HCT116 (cell line): ENCODE results near the gene RASGEF1B. TPM values are rescaled to one million over a fixed set of nuclear protein-coding genes. Genes with fewer than 3 reads are reported as not detected.

ENCODE experiments used
- ATAC-seq: fragments of 200-7000 bp; cut with Tn5 transposase; 2 replicates; pipeline ENCODE4 v1.9.1; 2020; ENCODE audit warnings: mild to moderate bottlenecking, moderate library complexity
- BruUV-seq: library from RNA; stranded (reverse); fragments of 400-500 nt; replicated peaks from 2 replicates; lab custom pipeline; 2021; lab: Mats Ljungman, UMichigan
- CTCF ChIA-PET: fragments of 300-600 bp; sonication (Branson Sonifier 250); formaldehyde crosslinking; loops from one replicate; lab custom pipeline; 2021; ENCODE audit warnings: antibody characterized with exemption; lab: Charles Lee
- POLR2A ChIA-PET: fragments of 300-600, 350-600 bp; sonication (Branson Sonifier 250); formaldehyde crosslinking; loops from one replicate; lab custom pipeline; 2021; ENCODE audit warnings: antibody characterized with exemption; lab: Charles Lee
- RAD21 ChIA-PET, 2 experiments: fragments of 300-600 bp; sonication (Branson Sonifier 250); formaldehyde crosslinking; loops; one replicate each; lab custom pipeline; 2023; ENCODE audit warnings: low total read pairs in 2 of 2; ENCODE audit not compliant: uncharacterized antibody in 2 of 2, unreplicated experiment in 2 of 2, low non-redundant PET in 1 of 2; lab: Charles Lee
- DNase-seq: peaks from one replicate; pipeline ENCODE4 v3.0.0-alpha.2; 2010; ENCODE audit warnings: low read depth, low spot score
- H2AFZ ChIP-seq: fragments of 200-600 bp; shearing (Covaris generic), sonication (generic); 2 replicates; pipeline ENCODE4 v1.6.1; 2017; ENCODE audit warnings: low read depth, mixed run types, mixed read lengths, antibody characterized with exemption, low read length; ENCODE audit not compliant: poor library complexity, severe bottlenecking
- H3K27ac ChIP-seq: 2 replicates; pipeline ENCODE4 v1.5.1; 2012; ENCODE audit warnings: low read depth, low read length
- H3K27me3 ChIP-seq: fragments of 200-600 bp; sonication (generic); 2 replicates; pipeline ENCODE4 v1.6.1; 2016; ENCODE audit warnings: mixed run types, low read length, mixed read lengths; ENCODE audit not compliant: insufficient read depth
- H3K36me3 ChIP-seq, 2 experiments: fragments of 200-500 bp in 1 of 2; fragments of 200-600 bp in 1 of 2; sonication (Bioruptor generic) in 1 of 2; sonication (generic) in 1 of 2; 2 replicates each; pipeline versions ENCODE4 v1.5.1 to v1.6.1; 2014 to 2016; ENCODE audit warnings: low read length in 2 of 2, inconsistent platforms in 1 of 2, mixed read lengths in 1 of 2, mixed run types in 1 of 2; ENCODE audit not compliant: insufficient read depth in 2 of 2, control insufficient read depth in 1 of 2
- H3K4me1 ChIP-seq, 2 experiments: fragments of 200-600 bp in 1 of 2; sonication (generic) in 1 of 2; 2 replicates each; pipeline versions ENCODE4 v1.5.1 to v1.6.1; 2012 to 2017; ENCODE audit warnings: low read length in 2 of 2, inconsistent platforms in 1 of 2, mild to moderate bottlenecking in 1 of 2, mixed read lengths in 1 of 2, mixed run types in 1 of 2, moderate library complexity in 1 of 2; ENCODE audit not compliant: insufficient read depth in 2 of 2, control insufficient read depth in 1 of 2
- H3K4me2 ChIP-seq: fragments of 200-600 bp; sonication (generic); 2 replicates; pipeline ENCODE4 v1.6.1; 2017; ENCODE audit warnings: mixed run types, low read length, mixed read lengths
- H3K4me3 ChIP-seq, 2 experiments: fragments of 200-600 bp in 1 of 2; sonication (generic) in 1 of 2; replicated peaks in 1 of 2; 2 replicates each; pipeline ENCODE4 v1.5.1; 2011 to 2016; ENCODE audit warnings: low read length in 2 of 2, control low read depth in 1 of 2, low read depth in 1 of 2, mild to moderate bottlenecking in 1 of 2, mixed read lengths in 1 of 2, mixed run types in 1 of 2
- H3K79me2 ChIP-seq: fragments of 200-600 bp; sonication (generic); 2 replicates; pipeline ENCODE4 v1.6.1; 2017; ENCODE audit warnings: mild to moderate bottlenecking, mixed run types, low read length, moderate library complexity, mixed read lengths; ENCODE audit not compliant: insufficient read depth
- H3K9ac ChIP-seq: fragments of 200-600 bp; sonication (generic); 2 replicates; pipeline ENCODE4 v1.6.1; 2016; ENCODE audit warnings: low read length, mixed read lengths
- H3K9me2 ChIP-seq: fragments of 200-600 bp; sonication (generic), shearing (Covaris generic); 2 replicates; pipeline ENCODE4 v1.6.1; 2017; ENCODE audit warnings: mixed run types, mild to moderate bottlenecking, moderate library complexity; ENCODE audit not compliant: insufficient read depth
- H3K9me3 ChIP-seq, 2 experiments: fragments of 200-500 bp in 1 of 2; fragments of 200-600 bp in 1 of 2; sonication (Bioruptor generic) in 1 of 2; sonication (generic) in 1 of 2; 2 replicates each; pipeline ENCODE4 v1.6.1; 2014 to 2017; ENCODE audit warnings: low read length in 2 of 2, mixed read lengths in 2 of 2, inconsistent platforms in 1 of 2, low read depth in 1 of 2, mild to moderate bottlenecking in 1 of 2, mixed run types in 1 of 2, moderate library complexity in 1 of 2; ENCODE audit not compliant: control insufficient read depth in 1 of 2, insufficient read depth in 1 of 2
- H4K20me1 ChIP-seq: fragments of 200-600 bp; sonication (generic), shearing (Covaris generic); 2 replicates; pipeline ENCODE4 v1.6.1; 2017; ENCODE audit warnings: mixed run types, mild to moderate bottlenecking, moderate library complexity; ENCODE audit not compliant: insufficient read depth
- EZH2phosphoT487 ChIP-seq: fragments of 200-600 bp; IDR thresholded peaks from 2 replicates; pipeline ENCODE4 v1.6.1; 2018; ENCODE audit warnings: antibody characterized with exemption, borderline replicate concordance
- POLR2A ChIP-seq: IDR thresholded peaks from 2 replicates; pipeline ENCODE4 v1.7.0; 2011; ENCODE audit warnings: borderline replicate concordance; ENCODE audit not compliant: insufficient read depth, insufficient read length; ENCODE audit errors: extremely low read depth
- RAD21 ChIP-seq: IDR thresholded peaks from 2 replicates; pipeline ENCODE4 v1.6.1; 2012; ENCODE audit warnings: low read depth, mild to moderate bottlenecking
- REST ChIP-seq: IDR thresholded peaks from 2 replicates; pipeline ENCODE4 v1.6.1; 2012; ENCODE audit warnings: low read depth
- SP1 ChIP-seq: IDR thresholded peaks from 2 replicates; pipeline ENCODE4 v1.6.1; 2012; ENCODE audit warnings: low read depth
- SRF ChIP-seq: IDR thresholded peaks from 2 replicates; pipeline ENCODE4 v1.6.1; 2012; ENCODE audit warnings: low read depth
- ZBTB33 ChIP-seq: IDR thresholded peaks from 2 replicates; pipeline ENCODE4 v1.6.1; 2011; ENCODE audit warnings: mild to moderate bottlenecking, low read length, moderate library complexity; ENCODE audit not compliant: insufficient replicate concordance; ENCODE audit errors: extremely low read depth
- ZFX ChIP-seq: fragments of 450-650 bp; IDR thresholded peaks from 2 replicates; pipeline ENCODE4 v1.6.1; 2017
- ZNF274 ChIP-seq: fragments of 200-500 bp; sonication (Bioruptor generic); IDR thresholded peaks from 2 replicates; pipeline ENCODE4 v1.6.1; 2014; ENCODE audit warnings: mild to moderate bottlenecking, low read depth, low read length, inconsistent platforms
- intact Hi-C: fragments of 100-400 bp; cut with micrococcal nuclease; formaldehyde crosslinking; loops from 2 replicates; pipeline ENCODE4 v1.10.0; 2022
- total RNA-seq: library from RNA; stranded (reverse); gene quantifications from one replicate; pipeline ENCODE4 v1.2.1, GENCODE V29; 2021; ENCODE audit not compliant: unreplicated experiment

The RASGEF1B gene
- total RNA-seq, 1 experiment from 2014 or later: 0.25 TPM

GRCh38 chr4:81516241-81516640 lies 44.5 kb upstream of the RASGEF1B start:
- H3K4me3 ChIP-seq: no peak overlapping the region
- intact Hi-C loops: no loop called here
- ChIA-PET CTCF (no interaction called here), POLR2A (no interaction called here), RAD21 (no interaction called here)
- H2AFZ ChIP-seq: no peak overlapping the region
- no peak overlapping the region for H3K27ac ChIP-seq
- H3K4me2 ChIP-seq: no peak overlapping the region
- DNase-seq: no peak
- H3K9ac ChIP-seq: no peak overlapping the region
- no peaks in the 10 kb centered on the region for H3K4me1 ChIP-seq
- H3K9me3 ChIP-seq: no peaks in the 10 kb centered on the region
- TF ChIP-seq SRF (no peak), ZBTB33 (no peak), POLR2A (no peak), REST (no peak), SP1 (no peak), ZFX (no peak), RAD21 (no peak), EZH2phosphoT487 (no peak), ZNF274 (no peak)
- H3K9me2 ChIP-seq: no peaks in the 10 kb centered on the region
- peaks cover 15% of the 10 kb centered on the region for H3K27me3 ChIP-seq
- ATAC-seq: no peak
- no TSS peak for BruUV-seq
- H3K36me3 ChIP-seq: no peaks in the 10 kb centered on the region
- no peaks in the 10 kb centered on the region for H4K20me1 ChIP-seq
- H3K79me2 ChIP-seq: no peaks in the 10 kb centered on the region
